CD4-positive, alpha-beta T cell treated with Interleukin-6 at 100 ng/mL for 8 hours (primary cell): Measurements from ENCODE around the gene KAT5.
A peak's percentile ranks its signal among the peaks of the same experiment; 100 is the strongest.
"Not testable (repeated sequence)": the region's sequence is repeated elsewhere in the genome, so short reads cannot be mapped to it uniquely, and the experiment has no call there.

ENCODE experiments used
- DNase-seq: peaks from one replicate; pipeline ENCODE4 v3.0.0-alpha.2; 2020; ENCODE audit warnings: mixed read lengths, low spot score

The KAT5 gene

GRCh38 chr11:65711785-65712632 is at the start of gene KAT5:
Gene KAT5, plus strand, starts transcription at chr11:65712252. Its CDS starts 16 bp downstream, at chr11:65712268.
- DNase-seq, result peak; percentile 97

- peak; percentile 89 for DNase-seq
These were observed 49.0 kb upstream of the KAT5 start, which contains the start of gene RELA for GRCh38 chr11:65662799-65663638. Gene RELA, minus strand, starts transcription at chr11:65662916. Its CDS starts 84 bp downstream, at chr11:65662832.

GRCh38 chr11:65663639-65664200 is 48.3 kb upstream of the KAT5 start:
- DNase-seq, result peak; percentile 32

- DNase-seq, result no peak
These were observed 39.7 kb upstream of the KAT5 start for GRCh38 chr11:65672180-65672860.

- no peak for DNase-seq
These were observed 39.1 kb upstream of the KAT5 start for GRCh38 chr11:65672982-65673381.

GRCh38 chr11:65680192-65680743 is 31.8 kb upstream of the KAT5 start:
- no peak for DNase-seq

- not testable (repeated sequence) for DNase-seq
These were observed 28.6 kb upstream of the KAT5 start for GRCh38 chr11:65683480-65683879.

GRCh38 chr11:65685981-65686380 is 26.1 kb upstream of the KAT5 start:
- no peak for DNase-seq

GRCh38 chr11:65691847-65692246 is 20.2 kb upstream of the KAT5 start:
- not testable (repeated sequence) for DNase-seq

- no peak for DNase-seq
These were observed 19.7 kb upstream of the KAT5 start for GRCh38 chr11:65692367-65692766.

GRCh38 chr11:65695459-65696241 is 16.4 kb upstream of the KAT5 start:
- no peak for DNase-seq

- no peak for DNase-seq
These were observed 15.1 kb upstream of the KAT5 start for GRCh38 chr11:65696802-65697552.

GRCh38 chr11:65698205-65698604 is 13.8 kb upstream of the KAT5 start:
- no peak for DNase-seq

GRCh38 chr11:65699306-65699705 is 12.7 kb upstream of the KAT5 start:
- DNase-seq, result no peak

- DNase-seq, result no peak
These were observed 11.7 kb upstream of the KAT5 start for GRCh38 chr11:65700399-65700798.

- DNase-seq, result no peak
These were observed 10.4 kb upstream of the KAT5 start for GRCh38 chr11:65701686-65702085.

- DNase-seq, result no peak
These were observed 8.2 kb upstream of the KAT5 start for GRCh38 chr11:65703846-65704245.

- peak; percentile 49 for DNase-seq
These were observed 5.7 kb upstream of the KAT5 start for GRCh38 chr11:65706303-65706763.

- DNase-seq, result not testable (repeated sequence)
These were observed 5.0 kb upstream of the KAT5 start for GRCh38 chr11:65707002-65707401.

GRCh38 chr11:65708451-65708850 is 3.6 kb upstream of the KAT5 start:
- no peak for DNase-seq
